Measurements from ENCODE around the gene FAM168A.

FAM168A gene

DNA sequence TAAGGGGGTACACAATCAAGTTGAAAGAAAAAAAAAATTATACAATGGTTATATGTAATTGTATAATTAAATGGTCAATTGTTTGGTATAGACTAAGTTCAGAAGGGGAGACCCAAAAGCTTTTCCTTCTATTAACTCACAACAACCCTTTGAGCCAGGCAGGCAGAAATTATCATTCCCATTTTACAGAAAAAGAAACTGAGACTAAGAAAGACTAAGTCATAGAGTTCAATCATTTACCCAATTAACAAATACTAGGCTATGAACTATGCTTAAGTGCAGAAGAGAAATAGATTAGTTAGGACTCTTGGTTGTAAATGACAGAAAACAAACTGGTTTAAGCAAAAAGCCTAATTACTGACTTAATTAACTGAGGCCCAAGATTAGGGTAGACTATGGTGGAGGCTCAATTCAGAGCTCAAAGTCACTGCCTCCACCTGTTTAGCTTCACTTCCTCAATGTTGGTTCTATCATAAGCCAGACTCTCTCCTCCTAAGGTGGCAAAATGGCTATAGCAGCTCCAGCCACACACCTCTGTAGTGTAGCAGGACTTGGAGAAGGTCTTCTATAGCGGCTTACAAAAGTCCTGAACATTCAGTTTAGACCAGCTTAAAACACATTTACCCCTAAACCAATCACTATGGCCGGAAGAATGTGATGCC is 34.2 kb downstream of the FAM168A start:
- DNase-seq = no peak
- H3K9me3 Mint-ChIP-seq = no peaks in the 10 kb centered on the region
- no peak overlapping the region for H3K27ac Mint-ChIP-seq
- H3K4me1 Mint-ChIP-seq = no peaks in the 10 kb centered on the region
- H3K4me3 Mint-ChIP-seq = no peak overlapping the region
- peaks cover 12% of the 10 kb centered on the region for H3K36me3 Mint-ChIP-seq
- CTCF ChIA-PET = interaction anchor here (1.0 kb wide), 1 partner anchor 26 kb away, joined by 3 read pairs; no protein-coding TSS in a partner anchor
- no peaks in the 10 kb centered on the region for H3K27me3 Mint-ChIP-seq

DNA sequence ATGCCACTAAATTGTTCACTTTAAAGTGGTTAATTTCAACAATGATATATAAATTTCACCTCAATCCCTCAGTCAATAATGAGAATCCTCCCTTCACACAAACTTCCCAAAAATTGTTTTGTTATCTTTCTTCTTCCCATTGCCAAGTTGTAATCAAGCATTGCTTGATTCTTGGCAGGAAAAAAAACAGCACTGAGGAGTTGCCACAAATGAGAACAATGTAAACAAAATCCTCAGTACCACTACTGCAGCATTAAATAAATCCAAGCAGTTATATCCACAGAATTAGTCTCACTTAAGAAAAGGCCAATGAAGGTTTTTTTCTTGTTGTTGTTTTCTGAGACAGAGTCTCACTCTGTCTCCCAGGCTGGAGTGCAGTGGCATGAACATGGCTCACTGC is 38.2 kb downstream of the FAM168A start:
- CTCF ChIA-PET = no interaction called here
- Mint-ChIP-seq H3K4me1 (no peaks in the 10 kb centered on the region), H3K9me3 (no peaks in the 10 kb centered on the region), H3K27ac (no peak overlapping the region), H3K27me3 (no peaks in the 10 kb centered on the region), H3K36me3 (peaks cover 6% of the 10 kb centered on the region), H3K4me3 (no peak overlapping the region)
- no peak for DNase-seq

DNA sequence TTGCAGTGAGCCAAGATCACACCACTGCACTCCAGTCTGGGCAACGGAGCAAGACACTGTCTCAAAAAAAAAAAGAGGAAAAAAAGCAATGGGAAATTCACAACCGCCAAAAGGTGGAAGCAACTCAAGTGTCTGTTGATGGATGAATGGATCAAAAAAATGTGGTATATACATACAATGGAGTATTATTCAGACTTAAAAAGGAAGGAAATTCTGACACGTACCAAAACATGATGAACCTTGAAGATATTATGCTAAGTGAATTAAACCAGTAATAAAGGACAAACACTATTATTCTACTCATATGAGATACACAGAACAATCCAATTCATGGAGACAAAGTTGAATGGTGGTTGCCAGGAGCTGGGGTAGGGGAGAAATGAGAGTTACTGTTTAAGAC is 40.9 kb downstream of the FAM168A start:
- H3K27ac Mint-ChIP-seq = peak overlapping the region; percentile 52
- H3K36me3 Mint-ChIP-seq = peaks cover 6% of the 10 kb centered on the region
- CTCF ChIA-PET = interaction anchor here (0.6 kb wide), 1 partner anchor 254 kb away, joined by 3 read pairs; no protein-coding TSS in a partner anchor

DNA sequence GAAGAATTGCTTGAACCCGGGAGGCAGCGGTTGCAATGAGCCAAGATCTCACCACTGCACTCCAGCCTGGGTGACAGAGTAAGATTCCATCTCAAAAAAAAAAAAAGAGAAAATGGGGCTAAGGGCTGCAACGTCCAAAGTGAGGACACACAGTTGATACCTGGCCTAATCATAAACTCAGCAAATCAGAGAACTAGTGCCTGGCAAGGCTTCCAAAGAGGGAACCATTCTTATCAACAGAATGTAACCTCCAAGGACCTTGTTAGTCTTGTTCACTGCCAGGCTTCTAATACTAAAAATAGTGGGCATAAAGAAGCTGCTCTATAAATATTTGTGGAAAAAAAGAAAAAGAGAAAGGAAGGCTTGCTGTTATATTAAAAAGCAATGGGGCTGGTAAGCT is 42.3 kb downstream of the FAM168A start:
- no peaks in the 10 kb centered on the region for H3K27me3 Mint-ChIP-seq
- H3K4me1 Mint-ChIP-seq = peaks cover 12% of the 10 kb centered on the region
- H3K27ac Mint-ChIP-seq = no peak overlapping the region
- no peaks in the 10 kb centered on the region for H3K9me3 Mint-ChIP-seq
- no peak overlapping the region for H3K4me3 Mint-ChIP-seq
- H3K36me3 Mint-ChIP-seq = peaks cover 6% of the 10 kb centered on the region
- no peak for DNase-seq
- CTCF ChIA-PET = interaction anchor here (0.6 kb wide), 1 partner anchor 195 kb away, joined by 3 read pairs; no protein-coding TSS in a partner anchor

More for the DNA sequence above, 40.9 kb downstream of the FAM168A start:
- Mint-ChIP-seq H3K9me3 (no peaks in the 10 kb centered on the region), H3K4me3 (no peak overlapping the region), H3K4me1 (peaks cover under 1% of the 10 kb centered on the region), H3K27me3 (no peaks in the 10 kb centered on the region)
- no peak for DNase-seq

DNA sequence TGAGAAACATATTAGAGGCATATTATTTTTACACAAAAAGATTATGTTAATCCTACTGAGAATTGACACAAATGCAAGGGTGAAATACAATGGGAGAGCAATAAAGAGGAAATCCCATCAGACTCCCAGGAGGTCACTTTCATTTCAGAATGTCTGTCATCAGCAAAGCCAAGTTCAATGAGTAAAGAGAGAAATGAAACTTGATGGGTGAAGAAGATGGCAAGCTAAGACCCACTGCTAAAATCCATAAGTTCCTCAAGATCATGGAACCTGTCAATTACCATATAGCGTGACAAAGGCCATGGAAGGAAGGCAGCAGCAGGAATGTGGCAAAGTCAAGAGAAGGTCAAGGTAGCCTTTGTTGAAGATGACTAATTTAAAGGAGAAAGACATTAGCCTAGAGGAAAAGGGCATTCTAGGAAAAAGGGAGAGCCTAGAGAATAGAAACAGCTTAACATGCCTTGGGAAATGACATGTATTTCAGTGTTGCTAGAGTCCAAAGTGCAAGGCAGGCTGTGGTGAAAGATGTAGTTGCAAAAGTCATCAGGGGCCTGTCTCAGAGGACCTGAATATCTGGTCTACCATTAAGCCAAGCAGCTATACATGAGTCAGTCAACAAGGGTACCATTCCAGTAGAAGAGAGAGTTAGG is 43.1 kb downstream of the FAM168A start:
- Mint-ChIP-seq H3K9me3 (no peaks in the 10 kb centered on the region), H3K27ac (no peak overlapping the region), H3K4me1 (peaks cover 17% of the 10 kb centered on the region), H3K4me3 (no peak overlapping the region), H3K36me3 (peaks cover 6% of the 10 kb centered on the region), H3K27me3 (no peaks in the 10 kb centered on the region)
- CTCF ChIA-PET = interaction anchor here (0.6 kb wide), 1 partner anchor 194 kb away, joined by 3 read pairs; no protein-coding TSS in a partner anchor
- DNase-seq = no peak

DNA sequence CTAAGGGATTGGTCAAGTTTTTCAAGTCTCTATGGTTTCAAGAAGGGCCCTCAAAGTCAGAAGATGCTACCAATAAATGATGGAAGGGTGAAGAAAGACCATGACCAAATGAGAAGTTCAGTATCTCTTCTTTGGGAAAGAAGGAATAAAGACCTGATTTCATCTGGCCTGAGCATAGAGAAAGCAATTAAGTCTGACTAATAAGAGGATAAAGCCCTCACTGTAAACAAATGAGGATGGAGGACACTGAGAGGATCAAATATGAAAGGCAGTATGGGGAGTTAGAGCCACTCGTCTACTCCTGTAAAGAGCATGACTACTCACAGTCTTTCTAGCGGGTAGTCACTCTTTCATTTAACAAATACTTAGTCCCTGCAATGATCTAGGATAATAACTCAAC is 44.6 kb downstream of the FAM168A start:
- DNase-seq = no peak
- Mint-ChIP-seq H3K27me3 (no peaks in the 10 kb centered on the region), H3K4me3 (no peak overlapping the region), H3K9me3 (no peaks in the 10 kb centered on the region), H3K36me3 (peaks cover 6% of the 10 kb centered on the region), H3K4me1 (peaks cover 19% of the 10 kb centered on the region), H3K27ac (no peak overlapping the region)
- CTCF ChIA-PET = no interaction called here

DNA sequence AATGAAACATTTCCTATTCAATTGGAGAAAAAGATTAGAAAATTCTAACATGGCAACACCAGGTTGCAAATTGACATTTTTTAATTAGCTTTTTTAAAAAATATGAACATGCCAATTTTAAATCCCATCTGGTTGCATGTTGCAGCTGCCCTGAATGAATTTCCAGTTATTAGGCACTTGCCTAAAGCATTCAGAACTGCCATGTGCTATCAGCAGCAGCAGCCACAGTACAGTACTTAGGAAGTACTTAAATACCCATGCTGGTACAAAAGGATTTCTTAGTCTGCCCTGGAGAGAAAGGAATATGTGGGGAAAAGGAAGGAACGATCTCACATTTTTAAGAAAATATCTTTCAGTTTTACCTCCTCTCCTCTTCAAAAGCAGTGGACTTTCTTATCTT is 46.2 kb downstream of the FAM168A start:
- CTCF ChIA-PET = interaction anchor here (0.6 kb wide), 1 partner anchor 52 kb away, joined by 5 read pairs; no protein-coding TSS in a partner anchor
- Mint-ChIP-seq H3K36me3 (no peaks in the 10 kb centered on the region), H3K27ac (no peak overlapping the region), H3K9me3 (no peaks in the 10 kb centered on the region), H3K27me3 (no peaks in the 10 kb centered on the region), H3K4me1 (peaks cover 21% of the 10 kb centered on the region), H3K4me3 (no peak overlapping the region)
- DNase-seq = no peak

DNA sequence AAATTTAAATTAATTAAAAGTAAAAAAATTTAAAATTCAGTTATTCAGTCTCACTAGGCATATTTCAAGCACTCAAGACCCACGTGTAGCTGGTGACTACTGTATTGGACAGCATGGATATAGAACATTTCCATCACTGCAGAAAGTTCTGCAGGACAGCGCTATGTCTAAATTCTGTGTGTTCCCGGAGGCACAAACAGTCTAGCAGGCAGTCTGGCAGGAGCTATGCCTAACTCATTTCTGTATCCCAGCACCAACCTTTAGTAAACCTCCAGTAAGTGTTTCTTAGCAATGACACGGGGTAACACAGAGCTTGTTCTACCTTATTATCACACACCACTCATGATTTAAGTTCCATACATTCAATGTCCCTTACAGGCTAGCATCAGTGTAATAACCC is 48.5 kb downstream of the FAM168A start:
- no peaks in the 10 kb centered on the region for H3K36me3 Mint-ChIP-seq
- no peak overlapping the region for H3K27ac Mint-ChIP-seq
- no peaks in the 10 kb centered on the region for H3K27me3 Mint-ChIP-seq
- H3K9me3 Mint-ChIP-seq = no peaks in the 10 kb centered on the region
- CTCF ChIA-PET = interaction anchor here (1.5 kb wide), 1 partner anchor 11 kb away, joined by 4 read pairs; no protein-coding TSS in a partner anchor
- H3K4me3 Mint-ChIP-seq = no peak overlapping the region
- H3K4me1 Mint-ChIP-seq = peaks cover 21% of the 10 kb centered on the region
- no peak for DNase-seq

DNA sequence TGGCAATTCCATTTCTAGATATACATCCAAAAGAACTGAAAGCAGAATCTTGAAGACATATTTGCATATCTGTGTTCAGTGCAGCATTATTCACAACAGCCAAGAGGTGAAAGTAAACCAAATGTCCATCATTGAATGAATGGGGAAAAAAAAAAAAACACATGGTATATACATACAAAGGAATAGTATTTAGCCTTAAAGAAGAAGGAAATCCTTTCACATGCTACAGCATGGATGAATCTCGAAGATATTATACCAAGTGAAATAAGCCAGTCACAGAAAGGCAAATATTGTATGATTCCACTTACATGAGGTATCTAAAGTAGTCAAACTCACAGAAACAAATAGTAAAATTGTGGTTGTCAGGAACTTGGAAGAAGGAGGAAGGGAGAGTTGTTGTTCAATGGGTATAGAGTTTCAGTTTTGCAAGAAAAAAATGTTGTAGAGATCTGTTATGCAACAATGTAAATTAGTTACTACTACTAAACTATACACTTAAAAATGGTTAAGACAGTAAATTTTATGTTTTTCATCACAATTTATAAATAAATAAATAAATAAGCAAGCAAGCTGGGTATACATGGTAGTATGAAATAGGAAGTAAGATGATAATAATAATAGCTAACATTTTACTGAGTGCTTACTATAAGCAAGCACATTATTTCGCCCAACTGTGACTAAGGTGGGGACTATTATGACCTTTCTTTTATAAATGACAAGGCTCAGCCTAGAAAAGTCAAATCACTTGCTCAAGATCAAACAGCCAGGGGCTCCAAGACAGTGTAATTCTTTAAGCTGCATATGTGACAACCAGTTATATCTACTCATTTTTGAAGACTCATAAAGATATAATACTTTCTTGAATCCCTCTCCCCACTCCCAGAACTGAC is 50.0 kb downstream of the FAM168A start:
- CTCF ChIA-PET = interaction anchor here (1.5 kb wide), 1 partner anchor 10 kb away, joined by 4 read pairs; no protein-coding TSS in a partner anchor
- H3K9me3 Mint-ChIP-seq = no peaks in the 10 kb centered on the region
- H3K27ac Mint-ChIP-seq = no peak overlapping the region

DNA sequence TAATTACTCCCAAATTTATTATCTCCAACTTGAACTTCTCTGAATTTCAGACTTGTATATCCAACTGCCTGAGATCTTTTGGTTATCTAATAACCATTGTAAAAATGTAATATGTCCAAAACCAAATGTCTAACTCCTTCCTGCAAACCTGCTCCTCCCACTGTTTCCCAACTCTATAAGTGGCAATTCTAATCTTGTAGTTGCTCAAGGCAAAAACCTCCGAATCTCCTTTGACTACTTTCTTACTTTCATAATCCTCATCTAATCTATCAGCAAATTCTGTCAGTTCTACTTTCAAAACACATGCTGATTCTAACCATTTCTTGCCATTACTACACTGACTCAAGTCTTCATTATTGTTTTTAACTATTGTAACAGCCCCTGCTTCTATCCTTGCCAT is 55.7 kb downstream of the FAM168A start:
- H3K27ac Mint-ChIP-seq = no peak overlapping the region
- no peak for DNase-seq
- CTCF ChIA-PET = no interaction called here
- no peak overlapping the region for H3K4me3 Mint-ChIP-seq
- H3K9me3 Mint-ChIP-seq = no peaks in the 10 kb centered on the region
- no peaks in the 10 kb centered on the region for H3K27me3 Mint-ChIP-seq
- peaks cover 23% of the 10 kb centered on the region for H3K4me1 Mint-ChIP-seq
- H3K36me3 Mint-ChIP-seq = no peaks in the 10 kb centered on the region

More for the DNA sequence above, 50.0 kb downstream of the FAM168A start:
- no peaks in the 10 kb centered on the region for H3K27me3 Mint-ChIP-seq
- no peak overlapping the region for H3K4me3 Mint-ChIP-seq
- DNase-seq = no peak
- H3K4me1 Mint-ChIP-seq = peaks cover 21% of the 10 kb centered on the region
- no peaks in the 10 kb centered on the region for H3K36me3 Mint-ChIP-seq

DNA sequence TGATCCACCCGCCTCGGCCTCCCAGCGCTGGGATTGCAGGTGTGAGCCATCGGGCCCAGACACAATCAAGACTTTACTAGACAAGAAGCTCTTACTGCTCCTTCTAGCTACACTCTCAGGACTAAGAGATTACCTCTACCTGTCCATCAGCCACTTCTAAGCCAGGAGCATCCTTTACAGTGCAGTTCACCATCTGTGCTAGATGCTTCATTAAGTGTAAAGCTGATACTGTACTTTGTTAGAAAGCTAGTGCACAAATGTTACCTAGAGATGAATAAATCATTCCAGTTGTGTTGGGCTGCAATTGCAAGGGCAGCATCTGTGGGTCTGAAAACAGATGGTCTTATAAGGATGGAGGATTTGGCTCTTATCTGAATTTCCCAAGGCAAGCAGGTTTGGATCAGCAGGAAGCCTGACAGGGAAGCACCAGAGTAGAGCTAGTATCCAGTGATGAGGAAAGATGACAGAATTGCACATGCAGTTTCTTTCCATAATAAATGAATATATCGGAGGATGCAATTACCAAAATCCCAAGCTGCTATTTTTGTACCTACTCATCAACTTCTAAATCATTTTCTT is 58.3 kb downstream of the FAM168A start:
- H3K27me3 Mint-ChIP-seq = no peaks in the 10 kb centered on the region
- no peak for DNase-seq
- no peak overlapping the region for H3K4me3 Mint-ChIP-seq
- no peaks in the 10 kb centered on the region for H3K9me3 Mint-ChIP-seq
- peaks cover 27% of the 10 kb centered on the region for H3K4me1 Mint-ChIP-seq
- CTCF ChIA-PET = interaction anchor here (0.5 to 1.7 kb wide), 2 partner anchors 121 to 179 kb away, joined by 3 read pairs; no protein-coding TSS in a partner anchor
- peak overlapping the region; percentile 11 for H3K27ac Mint-ChIP-seq
- H3K36me3 Mint-ChIP-seq = peaks cover 2% of the 10 kb centered on the region

DNA sequence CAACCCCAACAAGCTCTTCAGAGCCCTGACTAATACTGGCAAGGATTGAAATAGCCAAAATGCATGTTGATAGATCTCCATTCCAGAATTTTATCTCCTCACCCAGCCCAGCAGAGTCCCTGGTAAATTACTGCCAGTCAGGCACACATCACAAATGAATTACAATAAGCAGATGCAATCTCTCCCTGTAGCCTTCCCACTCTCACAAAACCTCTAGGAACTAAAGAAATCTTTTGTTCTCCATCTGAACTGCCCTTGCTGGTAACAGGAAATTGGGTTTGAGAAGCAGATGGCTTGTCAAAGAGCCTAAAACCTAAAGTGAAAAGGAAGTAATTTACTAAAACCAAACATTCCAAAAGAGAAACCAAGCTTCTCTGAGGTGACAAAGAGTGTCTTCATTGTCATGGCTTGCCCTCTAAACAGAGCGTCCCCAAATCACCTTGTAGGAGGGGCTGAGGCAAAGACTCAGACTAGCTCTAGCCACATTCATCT is 59.5 kb downstream of the FAM168A start:
- peak; percentile 47 for DNase-seq
- no peak overlapping the region for H3K4me3 Mint-ChIP-seq
- CTCF ChIA-PET = interaction anchor here (0.9 to 1.7 kb wide), 3 partner anchors 10 to 122 kb away, joined by 3 to 4 read pairs (median 3); no protein-coding TSS in a partner anchor
- no peaks in the 10 kb centered on the region for H3K27me3 Mint-ChIP-seq
- H3K27ac Mint-ChIP-seq = peak overlapping the region; percentile 89
- H3K36me3 Mint-ChIP-seq = peaks cover 2% of the 10 kb centered on the region
- peaks cover 27% of the 10 kb centered on the region for H3K4me1 Mint-ChIP-seq
- H3K9me3 Mint-ChIP-seq = no peaks in the 10 kb centered on the region

DNA sequence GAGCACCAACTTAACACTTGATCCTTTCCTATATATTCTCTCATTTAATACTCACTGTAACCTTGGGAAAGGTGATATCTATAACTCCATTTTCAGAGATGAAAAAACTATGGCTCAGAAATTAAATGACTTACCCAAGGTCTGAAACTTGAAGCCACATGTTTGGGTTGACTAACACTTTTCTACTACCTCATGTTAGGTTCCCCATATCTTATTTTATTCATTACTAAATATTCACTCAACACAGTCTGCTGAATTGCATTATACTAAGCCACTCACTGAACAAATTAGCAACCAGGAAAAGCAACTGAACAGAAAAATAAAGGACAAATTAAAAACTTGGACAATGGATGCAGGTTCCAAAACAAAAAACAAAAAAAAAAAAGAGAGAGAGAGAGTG is 59.9 kb downstream of the FAM168A start:
- CTCF ChIA-PET = interaction anchor here (0.9 to 1.0 kb wide), 2 partner anchors 11 to 26 kb away, joined by 3 to 4 read pairs; no protein-coding TSS in a partner anchor
- peaks cover 27% of the 10 kb centered on the region for H3K4me1 Mint-ChIP-seq
- peaks cover 2% of the 10 kb centered on the region for H3K36me3 Mint-ChIP-seq
- peak overlapping the region; percentile 89 for H3K27ac Mint-ChIP-seq
- no peak for DNase-seq
- H3K9me3 Mint-ChIP-seq = no peaks in the 10 kb centered on the region
- H3K4me3 Mint-ChIP-seq = no peak overlapping the region
- H3K27me3 Mint-ChIP-seq = no peaks in the 10 kb centered on the region

Data from activated naive CD4-positive, alpha-beta T cell treated with anti-CD3 and anti-CD28 coated beads, Interleukin-2, amount 10 ng/mL, durations not matched to agents 7 days and 5 days (primary cell).